Measurements from ENCODE around the gene ERC1.
"Not testable (repeated sequence)": the region's sequence is repeated elsewhere in the genome, so short reads cannot be mapped to it uniquely, and the experiment has no call there.

Gene ERC1

GRCh38 chr12:1246637-1247036, 255.6 kb downstream of the ERC1 start:
- DNase-seq, result no peak

- no peak for DNase-seq
Observed at GRCh38 chr12:1250641-1251040, 259.6 kb downstream of the ERC1 start.

GRCh38 chr12:1252758-1253157, 261.7 kb downstream of the ERC1 start:
- DNase-seq, result no peak

- not testable (repeated sequence) for DNase-seq
Observed at GRCh38 chr12:1255125-1255524, 264.1 kb downstream of the ERC1 start.

- DNase-seq, result not testable (repeated sequence)
Observed at GRCh38 chr12:1255854-1256253, 264.8 kb downstream of the ERC1 start.

- DNase-seq, result no peak
Observed at GRCh38 chr12:1256285-1256684, 265.3 kb downstream of the ERC1 start.

GRCh38 chr12:1256991-1257390, 266.0 kb downstream of the ERC1 start:
- DNase-seq, result no peak

- DNase-seq, result no peak
Observed at GRCh38 chr12:1262011-1262410, 271.0 kb downstream of the ERC1 start.

GRCh38 chr12:1267243-1267642, 276.2 kb downstream of the ERC1 start:
- DNase-seq, result no peak

GRCh38 chr12:1272142-1272541, 281.1 kb downstream of the ERC1 start:
- DNase-seq, result no peak

- DNase-seq, result no peak
Observed at GRCh38 chr12:1273051-1273450, 282.0 kb downstream of the ERC1 start.

- DNase-seq, result peak; percentile 49
Observed at GRCh38 chr12:1277905-1278304, 286.9 kb downstream of the ERC1 start.

- DNase-seq, result no peak
Observed at GRCh38 chr12:1279050-1279449, 288.0 kb downstream of the ERC1 start.

- no peak for DNase-seq
Observed at GRCh38 chr12:1280059-1280458, 289.0 kb downstream of the ERC1 start.

GRCh38 chr12:1281683-1282366, 290.8 kb downstream of the ERC1 start:
- DNase-seq, result no peak

- no peak for DNase-seq
Observed at GRCh38 chr12:1282670-1283315, 291.8 kb downstream of the ERC1 start.

- DNase-seq, result no peak
Observed at GRCh38 chr12:1283316-1283715, 292.3 kb downstream of the ERC1 start.

GRCh38 chr12:1284611-1285010, 293.6 kb downstream of the ERC1 start:
- no peak for DNase-seq

GRCh38 chr12:1287446-1287975, 296.5 kb downstream of the ERC1 start:
- DNase-seq, result no peak

- DNase-seq, result no peak
Observed at GRCh38 chr12:1288333-1288732, 297.3 kb downstream of the ERC1 start.

GRCh38 chr12:1289371-1290155, 298.5 kb downstream of the ERC1 start:
- no peak for DNase-seq

- DNase-seq, result no peak
Observed at GRCh38 chr12:1290716-1291115, 299.7 kb downstream of the ERC1 start.

- DNase-seq, result no peak
Observed at GRCh38 chr12:1291601-1292332, 300.7 kb downstream of the ERC1 start.
